A549 (cell line): ENCODE results near the gene WDR13. TPM values are rescaled to one million over a fixed set of nuclear protein-coding genes. Genes with fewer than 3 reads are reported as not detected.

Source experiments
- ATAC-seq, 2 experiments: fragments of 200-7000 bp in 1 of 2; fragments of >200 bp in 1 of 2; cut with Nextera tagmentation in 1 of 2; cut with Tn5 transposase in 1 of 2; 3 replicates each; pipeline versions ENCODE4 v1.8.0 to v1.9.1; 2018 to 2020; ENCODE audit warnings: mild to moderate bottlenecking in 1 of 2, moderate library complexity in 1 of 2
- CTCF ChIA-PET: fragments of 300-600 bp; sonication (Branson Sonifier 250); formaldehyde crosslinking; extraction: SDS; loops from one replicate; lab custom pipeline; 2021; ENCODE audit warnings: antibody characterized with exemption, inconsistent platforms; lab: Yijun Ruan, JAX
- POLR2A ChIA-PET: fragments of 350-600 bp; formaldehyde crosslinking; extraction: SDS; loops from one replicate; lab custom pipeline; 2021; ENCODE audit warnings: antibody characterized with exemption, inconsistent platforms; lab: Yijun Ruan, JAX
- DNase-seq, 2 experiments: peaks; one replicate each; pipeline versions ENCODE4 v3.0.0 to v3.0.0-alpha.2; 2011 to 2016; ENCODE audit warnings: low read depth in 1 of 2, low spot score in 1 of 2
- FAIRE-seq: peaks from 2 replicates; lab custom pipeline; 2011; peaks lifted over from hg19 to GRCh38; lab: Jason Lieb, UNC
- H3K27ac ChIP-seq, 2 experiments: fragments of >200 bp; sonication (Bioruptor Twin); formaldehyde crosslinking; 3 replicates each; pipeline ENCODE4 v1.5.1; 2016 to 2017
- H3K4me1 ChIP-seq: fragments of >200 bp; sonication (Bioruptor Twin); formaldehyde crosslinking; 3 replicates; pipeline ENCODE4 v1.6.1; 2016
- H3K4me2 ChIP-seq: fragments of >200 bp; sonication (Bioruptor Twin); formaldehyde crosslinking; 3 replicates; pipeline ENCODE4 v1.6.1; 2016
- H3K4me3 ChIP-seq: fragments of >200 bp; sonication (Bioruptor Twin); formaldehyde crosslinking; 3 replicates; pipeline ENCODE4 v1.5.1; 2016
- H3K9me3 ChIP-seq: fragments of >200 bp; sonication (Bioruptor Twin); formaldehyde crosslinking; 3 replicates; pipeline ENCODE4 v1.6.1; 2016
- BCL3 ChIP-seq: fragments of >200 bp; sonication (Bioruptor Twin); formaldehyde crosslinking; IDR thresholded peaks from 3 replicates; pipeline ENCODE4 v1.6.1; 2016
- E2F6 ChIP-seq: IDR thresholded peaks from 2 replicates; pipeline ENCODE4 v1.6.1; 2012; ENCODE audit warnings: low read depth, borderline replicate concordance
- EHF ChIP-seq: fragments of 250-450 bp; sonication (Bioruptor Pico); IDR thresholded peaks from 2 replicates; pipeline ENCODE4 v1.5.0; 2020; ENCODE audit warnings: mild to moderate bottlenecking
- GATA3 ChIP-seq: IDR thresholded peaks from 2 replicates; pipeline ENCODE4 v1.6.1; 2012; ENCODE audit warnings: borderline replicate concordance
- HDAC2 ChIP-seq: fragments of 200-600 bp; sonication (generic); IDR thresholded peaks from 2 replicates; pipeline ENCODE4 v1.6.1; 2016
- HOXA7 ChIP-seq: fragments of 250-450 bp; sonication (Bioruptor Pico); IDR thresholded peaks from 2 replicates; pipeline ENCODE4 v1.5.0; 2020; ENCODE audit warnings: mild to moderate bottlenecking, moderate library complexity
- HOXB5 ChIP-seq: fragments of 250-450 bp; sonication (Bioruptor Pico); IDR thresholded peaks from 2 replicates; pipeline ENCODE4 v1.5.0; 2020; ENCODE audit warnings: mild to moderate bottlenecking, moderate library complexity
- JUN ChIP-seq, 2 experiments: fragments of >200 bp; sonication (Bioruptor Twin); formaldehyde crosslinking; IDR thresholded peaks; 2 replicates in 1 of 2; 3 replicates in 1 of 2; pipeline ENCODE4 v1.6.1; 2016 to 2017
- JUNB ChIP-seq: fragments of >200 bp; sonication (Bioruptor Twin); formaldehyde crosslinking; IDR thresholded peaks from 2 replicates; pipeline ENCODE4 v1.6.1; 2016
- MAZ ChIP-seq: fragments of 150-350 bp; IDR thresholded peaks from 2 replicates; pipeline ENCODE4 v1.6.1; 2014; ENCODE audit warnings: antibody characterized with exemption, low read depth, low read length, borderline replicate concordance
- MYC ChIP-seq: IDR thresholded peaks from 2 replicates; pipeline ENCODE4 v1.6.1; 2012; ENCODE audit warnings: mild to moderate bottlenecking, inconsistent platforms, low read length, improper control_type of control experiment, borderline replicate concordance
- NPAS2 ChIP-seq: fragments of 250-450 bp; sonication (Bioruptor Pico); IDR thresholded peaks from 2 replicates; pipeline ENCODE4 v1.8.0; 2022; ENCODE audit warnings: mild to moderate bottlenecking, moderate library complexity, borderline replicate concordance
- NR3C1 ChIP-seq: fragments of >200 bp; sonication (Bioruptor Twin); formaldehyde crosslinking; IDR thresholded peaks from 3 replicates; pipeline ENCODE4 v1.6.1; 2017
- PHF8 ChIP-seq: fragments of 200-600 bp; sonication (generic); IDR thresholded peaks from 2 replicates; pipeline ENCODE4 v1.6.1; 2016; ENCODE audit warnings: low read depth, mild to moderate bottlenecking, antibody characterized with exemption, moderate library complexity, borderline replicate concordance
- POLR2A ChIP-seq: IDR thresholded peaks from 2 replicates; pipeline ENCODE4 v1.6.1; 2012; ENCODE audit warnings: mild to moderate bottlenecking, low read length
- POLR2AphosphoS2 ChIP-seq: conservative IDR thresholded peaks from 2 replicates; pipeline ENCODE4 v1.6.1; 2012; ENCODE audit warnings: low read length, improper control_type of control experiment, inconsistent platforms
- RAD21 ChIP-seq, 2 experiments: fragments of >200 bp in 1 of 2; sonication (Bioruptor Twin) in 1 of 2; formaldehyde crosslinking in 1 of 2; IDR thresholded peaks in 1 of 2; conservative IDR thresholded peaks in 1 of 2; 2 replicates in 1 of 2; 3 replicates in 1 of 2; pipeline ENCODE4 v1.6.1; 2012 to 2018; ENCODE audit warnings: inconsistent platforms in 1 of 2
- RCOR1 ChIP-seq: fragments of 150-350 bp; IDR thresholded peaks from 2 replicates; pipeline ENCODE4 v1.6.1; 2014; ENCODE audit warnings: antibody characterized with exemption, low read length, low read depth
- RFX5 ChIP-seq: fragments of 450-650 bp; IDR thresholded peaks from 2 replicates; pipeline ENCODE4 v1.7.1; 2014; ENCODE audit warnings: antibody characterized with exemption, mild to moderate bottlenecking, moderate library complexity
- TP53 ChIP-seq: fragments of 250-450 bp; sonication (Bioruptor Pico); IDR thresholded peaks from 2 replicates; pipeline ENCODE4 v1.5.0; 2021; ENCODE audit warnings: mild to moderate bottlenecking, moderate library complexity
- USF2 ChIP-seq: fragments of 450-650 bp; IDR thresholded peaks from 2 replicates; pipeline ENCODE4 v1.6.1; 2014; ENCODE audit warnings: antibody characterized with exemption
- WGBS: methylation state at CpG from one replicate; pipeline ENCODE4 v1.1.6; 2017; ENCODE audit errors: missing lambda C conversion rate; 5-methylcytosine and 5-hydroxymethylcytosine counted together
- polyA plus RNA-seq, 4 experiments: library from polyadenylated mRNA; depleted of rRNA in 3 of 4; stranded (reverse); fragments of >200 nt; fragmentation: RNase III in 1 of 4; extraction: RNeasy Plus Mini Kit Qiagen cat#74134 plus additional on column Dnase treatment in 1 of 4; gene quantifications; 2 replicates in 3 of 4; 3 replicates in 1 of 4; pipeline ENCODE4 v1.2.3, GENCODE V29; 2011 to 2017
- TF ChIP-seq, protein P1 (sequence below): fragments of >200 bp; sonication (Bioruptor Twin); formaldehyde crosslinking; IDR thresholded peaks from 2 replicates; pipeline ENCODE4 v1.6.1; 2016
- TF ChIP-seq, protein P2 (sequence below): fragments of 250-450 bp; sonication (Bioruptor Pico); IDR thresholded peaks from 2 replicates; pipeline ENCODE4 v1.5.0; 2021; ENCODE audit warnings: mild to moderate bottlenecking, moderate library complexity, borderline replicate concordance
- TF ChIP-seq, protein P3 (sequence below): fragments of 250-450 bp; sonication (Bioruptor Pico); IDR thresholded peaks from 2 replicates; pipeline ENCODE4 v1.5.0; 2020; ENCODE audit warnings: low read depth, mild to moderate bottlenecking, moderate library complexity

WDR13 gene
- polyA plus RNA-seq, 2 of the 4 experiments (the other 2 are of a cell fraction): 32.4 to 51.9 TPM

DNA sequence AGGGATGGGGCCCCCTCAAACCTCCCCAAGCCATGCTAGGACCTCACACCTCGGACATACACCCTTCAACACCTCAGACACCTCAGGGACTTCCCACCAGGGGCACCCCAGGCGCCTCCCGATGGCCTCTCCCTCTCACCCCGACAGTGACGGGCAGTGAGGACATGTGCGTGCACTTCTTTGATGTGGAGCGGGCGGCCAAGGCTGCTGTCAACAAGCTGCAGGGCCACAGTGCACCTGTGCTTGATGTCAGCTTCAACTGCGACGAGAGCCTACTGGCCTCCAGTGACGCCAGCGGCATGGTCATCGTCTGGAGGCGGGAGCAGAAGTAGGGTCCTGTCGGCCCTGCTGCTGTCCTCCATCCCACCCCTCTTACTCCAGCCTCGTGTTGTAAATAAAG is 7.4 kb downstream of the WDR13 start:
- POLR2A ChIA-PET: no interaction called here
- no peak for FAIRE-seq
- Histone ChIP-seq H3K4me2 (no peak overlapping the region), H3K4me1 (no peaks in the 10 kb centered on the region), H3K27ac (no peak overlapping the region), H3K4me3 (no peak overlapping the region), H3K9me3 (no peaks in the 10 kb centered on the region)
- TF ChIP-seq BCL3 (no peak), TP53 (CRISPR knock-in tag) (no peak)
- CTCF ChIA-PET: interaction anchor here (0.6 to 1.2 kb wide), 3 partner anchors 10 to 342 kb away, joined by 3 to 4 read pairs (median 3); no protein-coding TSS in a partner anchor
- ATAC-seq: no peak
- DNase-seq: no peak
- 74% methylated on average over 3 of the region's 16 CpGs for WGBS

DNA sequence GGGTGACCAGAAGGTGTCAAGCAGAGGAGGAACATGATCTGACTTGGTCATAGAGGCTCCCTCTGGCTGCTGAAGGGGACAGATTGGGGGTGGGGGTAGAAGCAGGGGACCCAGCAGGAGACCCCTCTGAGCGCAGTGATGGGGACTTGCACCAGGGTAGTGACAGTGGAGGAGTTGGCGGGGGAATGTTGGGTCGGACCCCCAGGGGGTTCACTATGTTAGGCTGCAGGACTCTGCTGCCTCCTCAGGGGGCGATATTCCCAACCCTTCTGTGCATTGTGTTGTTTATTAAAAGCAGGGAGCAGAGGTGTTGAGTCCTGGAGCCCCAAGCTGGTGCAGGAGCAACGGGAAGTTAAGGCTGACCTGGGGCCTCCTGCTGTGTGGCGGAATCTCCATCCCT is 8.8 kb downstream of the WDR13 start:
- no peak for FAIRE-seq
- TF ChIP-seq NPAS2 (CRISPR knock-in tag) (no peak), HOXB5 (CRISPR knock-in tag) (no peak), JUN (IDR thresholded peaks at IDR 0.05) (no peak), RCOR1 (no peak), MAZ (no peak), POLR2AphosphoS2 (no peak), HDAC2 (no peak), GATA3 (no peak), E2F6 (no peak), MYC (no peak), JUNB (no peak), PHF8 (no peak), POLR2A (no peak), EHF (CRISPR knock-in tag) (no peak), HOXA7 (CRISPR knock-in tag) (no peak)
- TF ChIP-seq, protein P1, sequence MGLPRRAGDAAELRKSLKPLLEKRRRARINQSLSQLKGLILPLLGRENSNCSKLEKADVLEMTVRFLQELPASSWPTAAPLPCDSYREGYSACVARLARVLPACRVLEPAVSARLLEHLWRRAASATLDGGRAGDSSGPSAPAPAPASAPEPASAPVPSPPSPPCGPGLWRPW: no peak
- TF ChIP-seq, protein P2, sequence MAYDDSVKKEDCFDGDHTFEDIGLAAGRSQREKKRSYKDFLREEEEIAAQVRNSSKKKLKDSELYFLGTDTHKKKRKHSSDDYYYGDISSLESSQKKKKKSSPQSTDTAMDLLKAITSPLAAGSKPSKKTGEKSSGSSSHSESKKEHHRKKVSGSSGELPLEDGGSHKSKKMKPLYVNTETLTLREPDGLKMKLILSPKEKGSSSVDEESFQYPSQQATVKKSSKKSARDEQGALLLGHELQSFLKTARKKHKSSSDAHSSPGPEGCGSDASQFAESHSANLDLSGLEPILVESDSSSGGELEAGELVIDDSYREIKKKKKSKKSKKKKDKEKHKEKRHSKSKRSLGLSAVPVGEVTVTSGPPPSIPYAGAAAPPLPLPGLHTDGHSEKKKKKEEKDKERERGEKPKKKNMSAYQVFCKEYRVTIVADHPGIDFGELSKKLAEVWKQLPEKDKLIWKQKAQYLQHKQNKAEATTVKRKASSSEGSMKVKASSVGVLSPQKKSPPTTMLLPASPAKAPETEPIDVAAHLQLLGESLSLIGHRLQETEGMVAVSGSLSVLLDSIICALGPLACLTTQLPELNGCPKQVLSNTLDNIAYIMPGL (CRISPR knock-in tag): no peak
- TF ChIP-seq, protein P3, sequence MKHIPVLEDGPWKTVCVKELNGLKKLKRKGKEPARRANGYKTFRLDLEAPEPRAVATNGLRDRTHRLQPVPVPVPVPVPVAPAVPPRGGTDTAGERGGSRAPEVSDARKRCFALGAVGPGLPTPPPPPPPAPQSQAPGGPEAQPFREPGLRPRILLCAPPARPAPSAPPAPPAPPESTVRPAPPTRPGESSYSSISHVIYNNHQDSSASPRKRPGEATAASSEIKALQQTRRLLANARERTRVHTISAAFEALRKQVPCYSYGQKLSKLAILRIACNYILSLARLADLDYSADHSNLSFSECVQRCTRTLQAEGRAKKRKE: no peak
- no peaks in the 10 kb centered on the region for H3K4me1 ChIP-seq
- no peak for DNase-seq
- no peaks in the 10 kb centered on the region for H3K9me3 ChIP-seq
- WGBS: 85% methylated on average over 6 of the region's 6 CpGs
- POLR2A ChIA-PET: interaction anchor here (2.8 kb wide), 1 partner anchor 8 kb away, joined by 13 read pairs; no protein-coding TSS in a partner anchor
- no peak overlapping the region for H3K4me3 ChIP-seq
- H3K4me2 ChIP-seq: no peak overlapping the region
- peak; percentile 38 to 45; a peak in 4 of 6 replicates for ATAC-seq
- H3K27ac ChIP-seq: no peak overlapping the region
- CTCF ChIA-PET: no interaction called here

GRCh38 chrX:48611703-48612102 is 14.4 kb downstream of the WDR13 start:
- H3K4me3 ChIP-seq: no peak overlapping the region
- H3K9me3 ChIP-seq: no peaks in the 10 kb centered on the region
- DNase-seq: no peak
- no peaks in the 10 kb centered on the region for H3K4me1 ChIP-seq
- 61% methylated on average over 2 of the region's 2 CpGs for WGBS
- ChIA-PET POLR2A (no interaction called here), CTCF (no interaction called here)
- H3K4me2 ChIP-seq: no peak overlapping the region
- FAIRE-seq: peak; percentile 36
- no peak overlapping the region for H3K27ac ChIP-seq
- no peak for ATAC-seq
- TF ChIP-seq HDAC2 (no peak), NR3C1 (no peak), NPAS2 (CRISPR knock-in tag) (no peak), PHF8 (no peak), RAD21 (conservative IDR thresholded peaks at IDR 0.05 in 1 of 2, IDR thresholded peaks at IDR 0.05 in 1 of 2) (no peak), RFX5 (no peak), USF2 (no peak)
